Gastrocnemius medialis (tissue), 4 donors: ENCODE data around the gene SNRK.

ENCODE experiments used
- CTCF ChIP-seq, 5 experiments: fragments of 450-650 bp in 3 of 5; fragments of 200-600 bp in 2 of 5; sonication (generic) in 2 of 5; IDR thresholded peaks in 4 of 5; conservative IDR thresholded peaks in 1 of 5; 1 replicate in 4 of 5; 2 replicates in 1 of 5; pipeline ENCODE4 v1.5.1; 2016 to 2019; ENCODE audit warnings: antibody characterized with exemption in 5 of 5, mild to moderate bottlenecking in 3 of 5, moderate library complexity in 3 of 5
- POLR2A ChIP-seq, 2 donors: fragments of 450-650 bp; IDR thresholded peaks; one replicate each; pipeline ENCODE4 v1.6.1; 2017; ENCODE audit warnings: antibody characterized with exemption in 2 of 2, mild to moderate bottlenecking in 2 of 2, moderate library complexity in 2 of 2

DNA sequence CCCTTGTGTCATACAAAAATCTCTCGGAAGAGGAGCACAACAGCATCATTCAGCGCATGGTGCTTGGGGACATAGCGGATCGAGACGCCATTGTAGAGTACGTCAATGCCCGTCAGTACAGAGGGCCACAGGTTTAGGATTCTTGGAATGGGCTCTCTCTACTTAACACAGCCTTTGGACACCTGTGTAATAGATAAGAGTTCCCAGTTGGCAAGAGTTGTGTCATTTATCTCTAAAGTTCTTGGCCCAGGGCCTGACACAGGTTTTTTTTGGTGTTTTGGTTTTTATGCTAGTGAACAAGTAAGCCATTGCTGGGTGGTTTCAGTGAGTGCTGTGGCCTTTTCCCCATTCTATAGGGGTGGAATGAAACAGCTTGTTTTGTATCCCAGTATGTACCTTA is 54.1 kb downstream of the SNRK start:
- TF ChIP-seq CTCF (IDR thresholded peaks at IDR 0.05 in 4 of 5, conservative IDR thresholded peaks at IDR 0.05 in 1 of 5): no peak
- TF ChIP-seq POLR2A (IDR thresholded peaks at IDR 0.05): no peak
